ENCODE data around the gene HM13. TPM values are rescaled to one million over a fixed set of nuclear protein-coding genes. Genes with fewer than 3 reads are reported as not detected.

HM13 gene
- total and polyA plus RNA-seq, 2 of the 13 experiments (the other 11 are each of a cell fraction or from before 2014, with no cell fraction given) = 118 to 243 TPM

DNA sequence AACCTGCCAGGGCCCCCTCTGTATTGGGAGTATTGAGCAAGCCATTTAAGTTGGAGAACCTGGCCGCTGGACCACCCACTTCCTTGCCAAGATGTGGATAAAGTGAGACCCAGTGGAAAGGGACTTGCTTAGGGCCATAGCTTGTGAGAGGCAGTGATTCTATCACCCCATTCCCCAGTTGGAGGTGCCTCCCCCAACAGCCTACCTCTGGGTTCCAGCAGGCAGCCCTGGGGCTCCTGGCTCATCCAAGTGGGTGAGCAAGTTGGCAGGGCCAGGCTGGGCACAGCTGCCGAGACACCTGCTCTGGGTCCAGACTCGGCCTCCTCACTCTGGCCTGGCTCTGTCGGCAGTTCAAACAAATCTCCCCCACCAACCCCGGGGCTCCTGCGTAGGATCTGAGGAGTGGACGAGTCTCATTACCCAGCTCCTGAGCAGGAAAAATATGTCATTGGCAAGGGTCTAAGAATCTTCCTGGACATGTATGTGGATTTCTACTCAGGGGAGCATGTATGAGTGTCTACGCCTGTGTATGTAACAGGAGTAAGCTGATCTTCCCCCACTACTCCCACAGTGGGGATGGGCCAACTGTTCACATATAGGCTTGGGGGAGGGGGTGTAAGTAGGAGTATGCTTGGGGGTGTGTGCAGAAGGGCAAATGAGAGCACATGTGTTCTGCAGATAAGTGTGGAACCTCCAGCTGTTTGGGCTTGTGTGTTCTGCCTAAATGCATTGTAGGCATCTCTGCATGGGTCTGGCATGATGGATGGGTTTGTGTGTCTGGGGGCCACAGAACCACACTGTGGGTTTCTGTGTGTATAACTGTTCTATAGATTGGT is 92.8 kb downstream of the HM13 start (continued):
- TF ChIP-seq PRMT3 (CRISPR knock-in tag; IDR thresholded peaks at IDR 0.05; ENCODE audit: borderline replicate concordance, low read depth) = peak; percentile 54
- TF ChIP-seq HNRNPUL1 (IDR thresholded peaks at IDR 0.05; ENCODE audit: low read depth, low read length) = no peak
- TF ChIP-seq, protein P1, sequence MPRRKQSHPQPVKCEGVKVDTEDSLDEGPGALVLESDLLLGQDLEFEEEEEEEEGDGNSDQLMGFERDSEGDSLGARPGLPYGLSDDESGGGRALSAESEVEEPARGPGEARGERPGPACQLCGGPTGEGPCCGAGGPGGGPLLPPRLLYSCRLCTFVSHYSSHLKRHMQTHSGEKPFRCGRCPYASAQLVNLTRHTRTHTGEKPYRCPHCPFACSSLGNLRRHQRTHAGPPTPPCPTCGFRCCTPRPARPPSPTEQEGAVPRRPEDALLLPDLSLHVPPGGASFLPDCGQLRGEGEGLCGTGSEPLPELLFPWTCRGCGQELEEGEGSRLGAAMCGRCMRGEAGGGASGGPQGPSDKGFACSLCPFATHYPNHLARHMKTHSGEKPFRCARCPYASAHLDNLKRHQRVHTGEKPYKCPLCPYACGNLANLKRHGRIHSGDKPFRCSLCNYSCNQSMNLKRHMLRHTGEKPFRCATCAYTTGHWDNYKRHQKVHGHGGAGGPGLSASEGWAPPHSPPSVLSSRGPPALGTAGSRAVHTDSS (CRISPR knock-in tag; conservative IDR thresholded peaks at IDR 0.05) = no peak
- peak; percentile 81; the same call in 1 of the 2 replicates for TF ChIP-seq ZNF343 (CRISPR knock-in tag; IDR thresholded peaks at IDR 0.05)
- TF ChIP-seq ZNF10 (CRISPR knock-in tag; IDR thresholded peaks at IDR 0.05; ENCODE audit: borderline replicate concordance, low read depth) = no peak
- peak; percentile 70 for TF ChIP-seq RBM39 (IDR thresholded peaks at IDR 0.05; ENCODE audit: low read depth, low read length, poor library complexity, severe bottlenecking)
- TF ChIP-seq IRF2 (CRISPR knock-in tag; IDR thresholded peaks at IDR 0.05) = peak; percentile 84
- TF ChIP-seq, protein P2, sequence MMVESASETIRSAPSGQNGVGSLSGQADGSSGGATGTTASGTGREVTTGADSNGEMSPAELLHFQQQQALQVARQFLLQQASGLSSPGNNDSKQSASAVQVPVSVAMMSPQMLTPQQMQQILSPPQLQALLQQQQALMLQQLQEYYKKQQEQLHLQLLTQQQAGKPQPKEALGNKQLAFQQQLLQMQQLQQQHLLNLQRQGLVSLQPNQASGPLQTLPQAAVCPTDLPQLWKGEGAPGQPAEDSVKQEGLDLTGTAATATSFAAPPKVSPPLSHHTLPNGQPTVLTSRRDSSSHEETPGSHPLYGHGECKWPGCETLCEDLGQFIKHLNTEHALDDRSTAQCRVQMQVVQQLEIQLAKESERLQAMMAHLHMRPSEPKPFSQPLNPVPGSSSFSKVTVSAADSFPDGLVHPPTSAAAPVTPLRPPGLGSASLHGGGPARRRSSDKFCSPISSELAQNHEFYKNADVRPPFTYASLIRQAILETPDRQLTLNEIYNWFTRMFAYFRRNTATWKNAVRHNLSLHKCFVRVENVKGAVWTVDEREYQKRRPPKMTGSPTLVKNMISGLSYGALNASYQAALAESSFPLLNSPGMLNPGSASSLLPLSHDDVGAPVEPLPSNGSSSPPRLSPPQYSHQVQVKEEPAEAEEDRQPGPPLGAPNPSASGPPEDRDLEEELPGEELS (CRISPR knock-in tag; IDR thresholded peaks at IDR 0.05) = peak; percentile 81
- no peak for TF ChIP-seq KLF9 (CRISPR knock-in tag; IDR thresholded peaks at IDR 0.05; ENCODE audit: low read depth)
- peak; percentile 60 for TF ChIP-seq ZNF883 (CRISPR knock-in tag; IDR thresholded peaks at IDR 0.05; ENCODE audit: not compliant biosample characterization)
- TF ChIP-seq, protein P3, sequence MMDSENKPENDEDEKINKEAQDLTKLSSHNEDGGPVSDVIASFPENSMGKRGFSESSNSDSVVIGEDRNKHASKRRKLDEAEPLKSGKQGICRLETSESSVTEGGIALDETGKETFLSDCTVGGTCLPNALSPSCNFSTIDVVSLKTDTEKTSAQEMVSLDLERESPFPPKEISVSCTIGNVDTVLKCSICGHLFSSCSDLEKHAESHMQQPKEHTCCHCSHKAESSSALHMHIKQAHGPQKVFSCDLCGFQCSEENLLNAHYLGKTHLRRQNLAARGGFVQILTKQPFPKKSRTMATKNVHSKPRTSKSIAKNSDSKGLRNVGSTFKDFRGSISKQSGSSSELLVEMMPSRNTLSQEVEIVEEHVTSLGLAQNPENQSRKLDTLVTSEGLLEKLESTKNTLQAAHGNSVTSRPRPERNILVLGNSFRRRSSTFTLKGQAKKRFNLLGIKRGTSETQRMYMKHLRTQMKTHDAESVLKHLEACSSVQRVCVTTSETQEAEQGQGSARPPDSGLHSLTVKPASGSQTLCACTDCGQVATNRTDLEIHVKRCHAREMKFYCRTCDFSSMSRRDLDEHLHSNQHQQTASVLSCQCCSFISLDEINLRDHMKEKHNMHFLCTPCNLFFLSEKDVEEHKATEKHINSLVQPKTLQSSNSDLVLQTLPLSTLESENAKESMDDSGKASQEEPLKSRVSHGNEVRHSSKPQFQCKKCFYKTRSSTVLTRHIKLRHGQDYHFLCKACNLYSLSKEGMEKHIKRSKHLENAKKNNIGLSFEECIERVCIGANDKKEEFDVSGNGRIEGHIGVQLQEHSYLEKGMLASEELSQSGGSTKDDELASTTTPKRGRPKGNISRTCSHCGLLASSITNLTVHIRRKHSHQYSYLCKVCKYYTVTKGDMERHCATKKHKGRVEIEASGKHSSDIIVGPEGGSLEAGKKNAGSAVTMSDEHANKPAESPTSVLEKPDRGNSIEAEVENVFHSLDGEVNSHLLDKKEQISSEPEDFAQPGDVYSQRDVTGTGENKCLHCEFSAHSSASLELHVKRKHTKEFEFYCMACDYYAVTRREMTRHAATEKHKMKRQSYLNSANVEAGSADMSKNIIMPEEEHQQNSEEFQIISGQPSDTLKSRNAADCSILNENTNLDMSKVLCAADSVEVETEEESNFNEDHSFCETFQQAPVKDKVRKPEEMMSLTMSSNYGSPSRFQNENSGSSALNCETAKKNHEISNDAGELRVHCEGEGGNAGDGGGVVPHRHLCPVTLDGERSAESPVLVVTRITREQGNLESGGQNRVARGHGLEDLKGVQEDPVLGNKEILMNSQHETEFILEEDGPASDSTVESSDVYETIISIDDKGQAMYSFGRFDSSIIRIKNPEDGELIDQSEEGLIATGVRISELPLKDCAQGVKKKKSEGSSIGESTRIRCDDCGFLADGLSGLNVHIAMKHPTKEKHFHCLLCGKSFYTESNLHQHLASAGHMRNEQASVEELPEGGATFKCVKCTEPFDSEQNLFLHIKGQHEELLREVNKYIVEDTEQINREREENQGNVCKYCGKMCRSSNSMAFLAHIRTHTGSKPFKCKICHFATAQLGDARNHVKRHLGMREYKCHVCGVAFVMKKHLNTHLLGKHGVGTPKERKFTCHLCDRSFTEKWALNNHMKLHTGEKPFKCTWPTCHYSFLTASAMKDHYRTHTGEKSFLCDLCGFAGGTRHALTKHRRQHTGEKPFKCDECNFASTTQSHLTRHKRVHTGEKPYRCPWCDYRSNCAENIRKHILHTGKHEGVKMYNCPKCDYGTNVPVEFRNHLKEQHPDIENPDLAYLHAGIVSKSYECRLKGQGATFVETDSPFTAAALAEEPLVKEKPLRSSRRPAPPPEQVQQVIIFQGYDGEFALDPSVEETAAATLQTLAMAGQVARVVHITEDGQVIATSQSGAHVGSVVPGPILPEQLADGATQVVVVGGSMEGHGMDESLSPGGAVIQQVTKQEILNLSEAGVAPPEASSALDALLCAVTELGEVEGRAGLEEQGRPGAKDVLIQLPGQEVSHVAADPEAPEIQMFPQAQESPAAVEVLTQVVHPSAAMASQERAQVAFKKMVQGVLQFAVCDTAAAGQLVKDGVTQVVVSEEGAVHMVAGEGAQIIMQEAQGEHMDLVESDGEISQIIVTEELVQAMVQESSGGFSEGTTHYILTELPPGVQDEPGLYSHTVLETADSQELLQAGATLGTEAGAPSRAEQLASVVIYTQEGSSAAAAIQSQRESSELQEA (CRISPR knock-in tag; IDR thresholded peaks at IDR 0.05; ENCODE audit: not compliant biosample characterization) = peak; percentile 73
- TF ChIP-seq SP140L (CRISPR knock-in tag; IDR thresholded peaks at IDR 0.05; ENCODE audit: borderline replicate concordance) = peak; percentile 50; the same call in 1 of the 2 replicates
- TF ChIP-seq ZSCAN31 (CRISPR knock-in tag; IDR thresholded peaks at IDR 0.05; ENCODE audit: low read depth) = peak; percentile 74
- TF ChIP-seq GTF3A (CRISPR knock-in tag; conservative IDR thresholded peaks at IDR 0.05) = no peak
- peak; percentile 17; the same call in 1 of the 2 replicates for TF ChIP-seq NFE2L2 (IDR thresholded peaks at IDR 0.05; ENCODE audit: low read length)
- peak; percentile 30; the same call in 1 of the 2 replicates for TF ChIP-seq THYN1 (CRISPR knock-in tag; IDR thresholded peaks at IDR 0.05; ENCODE audit: borderline replicate concordance, low read depth)

All from HepG2 (cell line).